Prostate gland (tissue), 2 donors: Measurements from ENCODE around the gene SV2B. TPM values are rescaled to one million over a fixed set of nuclear protein-coding genes. Genes with fewer than 3 reads are reported as not detected.

Experiments used
- DNase-seq: peaks from one replicate; pipeline ENCODE4 v3.0.0-alpha.2; 2019; ENCODE audit warnings: low spot score
- H3K27ac ChIP-seq, 2 donors: fragments of 200-600 bp; sonication (generic); 2 replicates each; pipeline ENCODE4 v1.5.1; 2017 to 2019
- H3K27me3 ChIP-seq: fragments of 200-600 bp; sonication (generic); replicated peaks from 2 replicates; pipeline ENCODE4 v1.5.1; 2019; ENCODE audit not compliant: insufficient read depth
- H3K36me3 ChIP-seq, 2 donors: fragments of 200-600 bp; sonication (generic); 1 replicate in 1 of 2; 2 replicates in 1 of 2; pipeline versions ENCODE4 v1.5.1 to v1.8.1; 2017 to 2019
- H3K4me1 ChIP-seq: fragments of 200-600 bp; sonication (generic); replicated peaks from 2 replicates; pipeline ENCODE4 v1.5.1; 2019
- H3K4me3 ChIP-seq, 2 donors: fragments of 200-600 bp; sonication (generic); 2 replicates each; pipeline ENCODE4 v1.5.1; 2017 to 2019
- H3K9me3 ChIP-seq: fragments of 200-600 bp; sonication (generic); 2 replicates; pipeline ENCODE4 v1.5.1; 2017
- POLR2A ChIP-seq: fragments of 450-650 bp; IDR thresholded peaks from one replicate; pipeline ENCODE4 v1.6.1; 2016; ENCODE audit warnings: antibody characterized with exemption, mild to moderate bottlenecking
- POLR2AphosphoS5 ChIP-seq: sonication (generic); formaldehyde crosslinking; IDR thresholded peaks from one replicate; pipeline ENCODE4 v1.6.1; 2017; ENCODE audit warnings: antibody characterized with exemption
- WGBS: methylation state at CpG from one replicate; pipeline ENCODE4 v1.1.5; 2018; 5-methylcytosine and 5-hydroxymethylcytosine counted together
- intact Hi-C: fragments of 100-400 bp; cut with DNase I; formaldehyde crosslinking; loops from one replicate; pipeline ENCODE4 v1.14.2; 2022
- total RNA-seq, 2 donors: library from RNA; depleted of rRNA; stranded (reverse); fragments of >200 nt; gene quantifications; one replicate each; pipeline ENCODE4 v1.1.0, GENCODE V29; 2016
- TF ChIP-seq, protein P1 (sequence below), 4 experiments: fragments of 200-600 bp in 2 of 4; fragments of 450-650 bp in 2 of 4; sonication (generic) in 2 of 4; IDR thresholded peaks; 1 replicate in 3 of 4; 2 replicates in 1 of 4; pipeline ENCODE4 v1.5.1; 2016 to 2019; ENCODE audit warnings: antibody characterized with exemption in 4 of 4, mild to moderate bottlenecking in 2 of 4, moderate library complexity in 2 of 4

The SV2B gene
- total RNA-seq, 2 donors from 2014 or later = 2.3 to 5.4 TPM

DNA sequence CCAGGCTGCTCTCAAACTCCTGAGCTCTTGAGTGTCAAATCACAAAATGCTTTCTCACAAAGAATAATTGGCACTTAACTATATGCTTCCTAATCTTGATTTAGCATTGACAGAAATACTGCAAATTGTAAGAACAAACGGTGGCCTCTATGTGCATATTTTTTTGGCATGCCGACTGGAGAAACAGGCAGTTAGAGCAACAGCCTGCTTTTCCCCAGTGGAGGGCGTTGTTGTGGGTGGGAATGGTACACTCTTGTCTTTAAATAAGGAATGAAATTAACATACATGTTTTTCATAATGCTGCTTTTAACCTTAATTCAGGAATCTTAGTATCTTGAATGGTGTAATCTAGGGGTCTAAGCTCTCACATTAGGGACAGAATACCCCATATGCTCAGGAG lies 31.1 kb upstream of the SV2B start:
- 58% methylated on average over 3 of the region's 3 CpGs for WGBS
- Histone ChIP-seq H3K4me3 (no peak overlapping the region), H3K36me3 (no peaks in the 10 kb centered on the region), H3K9me3 (no peaks in the 10 kb centered on the region), H3K27me3 (no peaks in the 10 kb centered on the region), H3K27ac (no peak overlapping the region), H3K4me1 (no peaks in the 10 kb centered on the region)
- TF ChIP-seq, protein P1, sequence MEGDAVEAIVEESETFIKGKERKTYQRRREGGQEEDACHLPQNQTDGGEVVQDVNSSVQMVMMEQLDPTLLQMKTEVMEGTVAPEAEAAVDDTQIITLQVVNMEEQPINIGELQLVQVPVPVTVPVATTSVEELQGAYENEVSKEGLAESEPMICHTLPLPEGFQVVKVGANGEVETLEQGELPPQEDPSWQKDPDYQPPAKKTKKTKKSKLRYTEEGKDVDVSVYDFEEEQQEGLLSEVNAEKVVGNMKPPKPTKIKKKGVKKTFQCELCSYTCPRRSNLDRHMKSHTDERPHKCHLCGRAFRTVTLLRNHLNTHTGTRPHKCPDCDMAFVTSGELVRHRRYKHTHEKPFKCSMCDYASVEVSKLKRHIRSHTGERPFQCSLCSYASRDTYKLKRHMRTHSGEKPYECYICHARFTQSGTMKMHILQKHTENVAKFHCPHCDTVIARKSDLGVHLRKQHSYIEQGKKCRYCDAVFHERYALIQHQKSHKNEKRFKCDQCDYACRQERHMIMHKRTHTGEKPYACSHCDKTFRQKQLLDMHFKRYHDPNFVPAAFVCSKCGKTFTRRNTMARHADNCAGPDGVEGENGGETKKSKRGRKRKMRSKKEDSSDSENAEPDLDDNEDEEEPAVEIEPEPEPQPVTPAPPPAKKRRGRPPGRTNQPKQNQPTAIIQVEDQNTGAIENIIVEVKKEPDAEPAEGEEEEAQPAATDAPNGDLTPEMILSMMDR (IDR thresholded peaks at IDR 0.05) = no peak
- TF ChIP-seq POLR2A = no peak
- TF ChIP-seq POLR2AphosphoS5 = no peak
- no peak for DNase-seq
- intact Hi-C loops = no loop called here

DNA sequence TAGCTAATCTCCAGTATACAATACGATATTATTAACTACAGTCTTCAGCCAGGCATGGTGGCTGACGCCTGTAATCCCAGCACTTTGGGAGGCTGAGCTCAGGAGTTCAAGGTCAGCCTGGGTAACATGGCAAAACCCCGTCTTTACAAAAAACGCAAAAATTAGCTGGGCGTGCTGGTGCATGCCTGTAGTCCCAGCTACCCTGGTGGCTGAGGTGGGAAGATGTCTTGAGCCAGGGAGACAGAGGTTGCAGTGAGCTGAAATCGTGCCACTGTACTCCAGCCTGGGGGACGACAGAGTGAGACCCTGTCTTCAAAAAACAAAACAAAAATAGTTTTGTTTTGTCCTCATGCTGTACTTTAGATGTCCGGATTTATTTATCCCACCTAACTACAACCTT lies 29.2 kb upstream of the SV2B start:
- Histone ChIP-seq H3K27ac (no peak overlapping the region), H3K4me1 (no peaks in the 10 kb centered on the region), H3K36me3 (no peaks in the 10 kb centered on the region), H3K9me3 (no peaks in the 10 kb centered on the region), H3K4me3 (no peak overlapping the region), H3K27me3 (no peaks in the 10 kb centered on the region)
- TF ChIP-seq, protein P1 (IDR thresholded peaks at IDR 0.05) = no peak
- DNase-seq = no peak
- intact Hi-C loops = no loop called here
- WGBS = 68% methylated on average over 8 of the region's 8 CpGs

DNA sequence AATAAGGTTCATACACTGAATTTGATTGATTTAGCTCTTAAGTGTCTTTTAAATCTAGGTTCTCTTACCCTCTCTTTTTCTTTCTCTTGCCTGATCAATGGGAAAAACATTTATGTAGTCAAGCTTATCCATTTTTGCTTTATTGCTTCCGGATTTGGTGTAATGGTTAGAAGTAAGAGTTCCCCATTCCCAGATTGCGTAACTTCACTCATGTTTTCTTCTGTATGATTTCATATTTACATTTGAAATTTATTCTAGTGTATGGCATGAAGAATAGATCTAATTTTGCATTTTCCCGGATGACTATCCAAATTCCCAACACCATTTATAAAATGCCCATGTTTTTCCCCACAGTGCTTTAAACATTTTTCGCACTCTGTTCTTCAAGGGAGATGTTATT lies 27.9 kb upstream of the SV2B start:
- no peak for TF ChIP-seq POLR2A
- TF ChIP-seq POLR2AphosphoS5 = no peak
- TF ChIP-seq, protein P1 (IDR thresholded peaks at IDR 0.05) = no peak
- intact Hi-C loops = no loop called here
- H3K27me3 ChIP-seq = no peaks in the 10 kb centered on the region
- no peaks in the 10 kb centered on the region for H3K9me3 ChIP-seq
- H3K27ac ChIP-seq = no peak overlapping the region
- WGBS = 91% methylated on average over 4 of the region's 4 CpGs
- H3K36me3 ChIP-seq = no peaks in the 10 kb centered on the region
- H3K4me1 ChIP-seq = no peaks in the 10 kb centered on the region
- no peak overlapping the region for H3K4me3 ChIP-seq
- no peak for DNase-seq

DNA sequence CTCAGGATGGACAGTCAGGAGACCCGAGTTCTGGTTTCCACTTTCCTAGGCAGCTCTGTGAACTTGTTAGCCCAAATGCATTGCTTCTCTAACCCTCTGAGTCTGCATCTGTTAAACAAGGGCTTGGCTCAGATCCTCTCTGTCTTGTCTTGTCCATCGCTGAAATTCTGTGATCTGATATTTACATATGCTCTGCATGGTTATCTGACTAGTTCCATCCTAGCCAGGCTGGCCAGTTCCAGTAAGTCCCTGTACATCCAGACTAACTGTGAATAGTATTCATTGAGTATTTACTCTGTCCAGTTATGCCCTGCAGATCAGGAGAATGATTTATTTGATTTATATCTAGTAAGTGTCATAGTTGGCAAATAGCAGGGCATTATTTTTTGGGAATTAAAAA lies 27.0 kb upstream of the SV2B start:
- Histone ChIP-seq H3K4me1 (no peaks in the 10 kb centered on the region), H3K9me3 (no peaks in the 10 kb centered on the region), H3K36me3 (no peaks in the 10 kb centered on the region), H3K4me3 (no peak overlapping the region), H3K27me3 (no peaks in the 10 kb centered on the region), H3K27ac (no peak overlapping the region)
- WGBS = 58% methylated on average over 2 of the region's 2 CpGs
- DNase-seq = no peak
- intact Hi-C loops = no loop called here
- TF ChIP-seq POLR2AphosphoS5 (peak; percentile 22), POLR2A (no peak)

DNA sequence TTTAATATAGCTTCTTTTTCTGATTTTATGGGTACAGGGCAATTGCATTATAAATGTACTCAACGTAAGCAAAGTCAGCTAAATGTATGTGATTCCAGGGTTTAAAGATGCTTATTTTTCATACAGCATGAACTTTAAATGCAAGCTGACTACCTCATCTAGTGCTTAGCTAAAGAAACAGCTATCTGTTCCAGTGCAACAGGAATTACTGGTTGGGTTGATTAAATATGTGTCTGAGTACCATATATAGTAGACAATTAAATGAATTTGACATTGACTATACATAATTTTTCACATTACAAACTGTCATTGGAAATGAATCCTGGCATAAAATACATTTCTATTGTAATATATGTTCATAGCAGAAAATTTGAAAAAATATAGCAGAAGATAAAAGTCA lies 26.3 kb upstream of the SV2B start:
- H3K36me3 ChIP-seq = no peaks in the 10 kb centered on the region
- 75% methylated on average over 1 of the region's 1 CpG for WGBS
- H3K27me3 ChIP-seq = no peaks in the 10 kb centered on the region
- TF ChIP-seq POLR2AphosphoS5 (no peak), POLR2A (no peak)
- TF ChIP-seq, protein P1 (IDR thresholded peaks at IDR 0.05) = no peak
- no peak overlapping the region for H3K4me3 ChIP-seq
- intact Hi-C loops = no loop called here
- no peaks in the 10 kb centered on the region for H3K9me3 ChIP-seq
- DNase-seq = no peak
- H3K27ac ChIP-seq = no peak overlapping the region
- no peaks in the 10 kb centered on the region for H3K4me1 ChIP-seq
